Endodermal cell (in vitro differentiated cells): ENCODE data around the gene GNA12. TPM values are rescaled to one million over a fixed set of nuclear protein-coding genes. Genes with fewer than 3 reads are reported as not detected.

ENCODE experiments used
- DNase-seq: peaks from one replicate; pipeline ENCODE4 v3.0.0-alpha.2; 2017
- H3K27ac ChIP-seq: 2 replicates; pipeline ENCODE4 v1.5.1; 2013; ENCODE audit warnings: mild to moderate bottlenecking, low read depth, low read length, moderate library complexity
- H3K27me3 ChIP-seq: 2 replicates; pipeline ENCODE4 v1.6.1; 2013; ENCODE audit warnings: mild to moderate bottlenecking, low read length, moderate library complexity; ENCODE audit not compliant: insufficient read depth, control insufficient read depth, poor library complexity, severe bottlenecking
- H3K36me3 ChIP-seq: 2 replicates; pipeline ENCODE4 v1.7.0; 2013; ENCODE audit warnings: mild to moderate bottlenecking, low read length, moderate library complexity; ENCODE audit not compliant: control insufficient read depth, insufficient read depth
- H3K4me1 ChIP-seq: one replicate; pipeline ENCODE4 v1.7.0; 2013; ENCODE audit warnings: low read length; ENCODE audit not compliant: control insufficient read depth, insufficient read depth
- H3K4me3 ChIP-seq: 2 replicates; pipeline ENCODE4 v1.5.1; 2013; ENCODE audit warnings: mild to moderate bottlenecking, low read length, moderate library complexity
- H3K9ac ChIP-seq: 2 replicates; pipeline ENCODE4 v1.6.1; 2013; ENCODE audit warnings: mild to moderate bottlenecking, low read length, moderate library complexity; ENCODE audit not compliant: poor library complexity, severe bottlenecking; ENCODE audit errors: extremely low read depth
- H3K9me3 ChIP-seq: 2 replicates; pipeline ENCODE4 v1.6.1; 2013; ENCODE audit warnings: mild to moderate bottlenecking, low read length, moderate library complexity; ENCODE audit not compliant: control insufficient read depth
- H3K27ac Mint-ChIP-seq: 2 replicates; pipeline ENCODE4 v1.8.0; 2020; ENCODE audit warnings: mixed read lengths
- H3K27me3 Mint-ChIP-seq: 2 replicates; pipeline ENCODE4 v1.8.0; 2021; ENCODE audit warnings: mild to moderate bottlenecking, mixed read lengths; ENCODE audit not compliant: insufficient read depth
- H3K36me3 Mint-ChIP-seq: 2 replicates; pipeline ENCODE4 v1.8.0; 2020; ENCODE audit warnings: low read depth, mixed read lengths
- H3K4me1 Mint-ChIP-seq: 2 replicates; pipeline ENCODE4 v1.8.0; 2020; ENCODE audit warnings: mixed read lengths
- H3K4me3 Mint-ChIP-seq: 2 replicates; pipeline ENCODE4 v1.8.0; 2020; ENCODE audit warnings: mild to moderate bottlenecking, moderate library complexity, mixed read lengths
- H3K9me3 Mint-ChIP-seq: 2 replicates; pipeline ENCODE4 v1.8.0; 2020; ENCODE audit warnings: mild to moderate bottlenecking, mixed read lengths
- CTCF ChIP-seq: fragments of 200-600 bp; sonication (generic); conservative IDR thresholded peaks from 2 replicates; pipeline ENCODE4 v1.5.0; 2021; ENCODE audit warnings: antibody characterized with exemption, mild to moderate bottlenecking
- WGBS, 2 experiments: methylation state at CpG; one replicate each; pipeline versions ENCODE4 v1.1.5 to v1.1.7; 2013; ENCODE audit warnings: missing lambda C conversion rate in 2 of 2, mixed read lengths in 1 of 2; ENCODE audit not compliant: insufficient coverage in 1 of 2, insufficient read length in 1 of 2; 5-methylcytosine and 5-hydroxymethylcytosine counted together
- total RNA-seq, 2 donors: library from RNA; stranded (reverse); fragmentation: NEBNext Ultra II Directional in 1 of 2; extraction: Animal tissue kit (Norgen Biotek cat#: 25700) in 1 of 2; gene quantifications; 2 replicates in 1 of 2; 3 replicates in 1 of 2; pipeline ENCODE4 v1.2.1, GENCODE V29; 2021

GNA12 gene
- total RNA-seq, 2 donors from 2014 or later = 55.0 to 64.7 TPM

GRCh38 chr7:2853147-2853546, 9.0 kb upstream of the GNA12 start:
- H3K27ac ChIP-seq = no peak overlapping the region
- no peaks in the 10 kb centered on the region for H3K36me3 ChIP-seq
- H3K27me3 ChIP-seq = no peaks in the 10 kb centered on the region
- Mint-ChIP-seq H3K4me1 (peaks cover 3% of the 10 kb centered on the region), H3K36me3 (no peaks in the 10 kb centered on the region), H3K9me3 (no peaks in the 10 kb centered on the region), H3K27ac (no peak overlapping the region), H3K4me3 (no peak overlapping the region), H3K27me3 (peaks cover 15% of the 10 kb centered on the region)
- TF ChIP-seq CTCF = no peak
- no peak overlapping the region for H3K4me3 ChIP-seq
- no peaks in the 10 kb centered on the region for H3K9me3 ChIP-seq
- 84 to 90% methylated on average over 2 to 3 of the region's 3 CpGs for WGBS, 2 experiments
- DNase-seq = no peak
- H3K9ac ChIP-seq = no peak overlapping the region
- peaks cover 3% of the 10 kb centered on the region for H3K4me1 ChIP-seq

GRCh38 chr7:2851497-2851896, 7.4 kb upstream of the GNA12 start:
- H3K4me3 ChIP-seq = no peak overlapping the region
- Mint-ChIP-seq H3K36me3 (no peaks in the 10 kb centered on the region), H3K9me3 (no peaks in the 10 kb centered on the region), H3K27me3 (peaks cover 15% of the 10 kb centered on the region), H3K4me3 (no peak overlapping the region), H3K27ac (no peak overlapping the region), H3K4me1 (peaks cover 3% of the 10 kb centered on the region)
- no peak for TF ChIP-seq CTCF
- H3K9me3 ChIP-seq = no peaks in the 10 kb centered on the region
- H3K4me1 ChIP-seq = peaks cover 5% of the 10 kb centered on the region
- H3K27me3 ChIP-seq = no peaks in the 10 kb centered on the region
- no peak overlapping the region for H3K9ac ChIP-seq
- 89 to 90% methylated on average over 2 of the region's 2 CpGs for WGBS, 2 experiments
- H3K27ac ChIP-seq = no peak overlapping the region
- H3K36me3 ChIP-seq = no peaks in the 10 kb centered on the region
- DNase-seq = no peak

GRCh38 chr7:2849941-2850766, 6.0 kb upstream of the GNA12 start:
- H3K4me1 Mint-ChIP-seq = peaks cover 4% of the 10 kb centered on the region
- WGBS, 2 experiments = 90 to 97% methylated on average over 4 to 6 of the region's 6 CpGs
- H3K9ac ChIP-seq = no peak overlapping the region

More at GRCh38 chr7:2849941-2850766, 6.0 kb upstream of the GNA12 start:
- Histone ChIP-seq H3K27ac (no peak overlapping the region), H3K4me3 (no peak overlapping the region), H3K9me3 (no peaks in the 10 kb centered on the region), H3K4me1 (peaks cover 2% of the 10 kb centered on the region), H3K27me3 (no peaks in the 10 kb centered on the region), H3K36me3 (no peaks in the 10 kb centered on the region)
- TF ChIP-seq CTCF = no peak
- no peak overlapping the region for H3K27ac Mint-ChIP-seq
- H3K36me3 Mint-ChIP-seq = no peaks in the 10 kb centered on the region
- DNase-seq = no peak
- H3K4me3 Mint-ChIP-seq = no peak overlapping the region
- H3K27me3 Mint-ChIP-seq = peaks cover 12% of the 10 kb centered on the region
- H3K9me3 Mint-ChIP-seq = no peaks in the 10 kb centered on the region
